Testis (tissue), 3 donors: ENCODE results near the gene PNPLA8. TPM values are rescaled to one million over a fixed set of nuclear protein-coding genes. Genes with fewer than 3 reads are reported as not detected.

Experiments
- DNase-seq: peaks from one replicate; pipeline ENCODE4 v3.0.0-alpha.2; 2019
- H3K27ac ChIP-seq, 2 donors: fragments of 200-600 bp; sonication (generic); one replicate each; pipeline ENCODE4 v1.5.1; 2019
- H3K27me3 ChIP-seq: fragments of 200-600 bp; sonication (generic); one replicate; pipeline ENCODE4 v1.5.1; 2019
- H3K36me3 ChIP-seq: fragments of 200-600 bp; sonication (generic); one replicate; pipeline ENCODE4 v1.5.1; 2017; ENCODE audit warnings: low read depth; ENCODE audit errors: missing control alignments
- H3K4me1 ChIP-seq: fragments of 200-600 bp; sonication (generic); one replicate; pipeline ENCODE4 v1.5.1; 2019
- H3K4me3 ChIP-seq, 2 donors: fragments of 200-600 bp; sonication (generic); one replicate each; pipeline ENCODE4 v1.5.1; 2017 to 2019
- H3K9me3 ChIP-seq: fragments of 200-600 bp; sonication (generic); one replicate; pipeline ENCODE4 v1.5.1; 2017
- CTCF ChIP-seq, 3 experiments: fragments of 450-650 bp in 2 of 3; fragments of 200-600 bp in 1 of 3; sonication (generic) in 1 of 3; IDR thresholded peaks; one replicate each; pipeline ENCODE4 v1.5.1; 2016 to 2019; ENCODE audit warnings: antibody characterized with exemption in 3 of 3, mild to moderate bottlenecking in 2 of 3, moderate library complexity in 1 of 3
- POLR2A ChIP-seq: fragments of 450-650 bp; IDR thresholded peaks from one replicate; pipeline ENCODE4 v1.6.1; 2017; ENCODE audit warnings: antibody characterized with exemption, mild to moderate bottlenecking, moderate library complexity
- WGBS, 2 donors: methylation state at CpG; one replicate each; pipeline ENCODE4 v1.1.5; 2018; 5-methylcytosine and 5-hydroxymethylcytosine counted together
- intact Hi-C: fragments of 100-400 bp; cut with DNase I; formaldehyde crosslinking; loops from one replicate; pipeline ENCODE4 v1.15.1; 2023; ENCODE audit warnings: low total_unique reads
- polyA plus RNA-seq: library from polyadenylated mRNA; stranded (reverse); fragments of 350-450 nt; fragmentation: Illumina TruSeq; extraction: RNeasy Lipid Tissue Mini Kit (QIAGEN cat#74804); gene quantifications from one replicate; pipeline ENCODE4 v1.2.3, GENCODE V29; 2014; ENCODE audit warnings: low read depth, low replicate concordance; ENCODE audit not compliant: insufficient read depth
- total RNA-seq, 2 donors: library from RNA; depleted of rRNA; stranded (reverse); fragments of >200 nt; gene quantifications; one replicate each; pipeline ENCODE4 v1.2.3, GENCODE V29; 2016

The PNPLA8 gene
- total and polyA plus RNA-seq, 3 donors from 2014 or later = 14.0 to 30.1 (median 23.5) TPM

GRCh38 chr7:108451296-108451848 is 74.6 kb downstream of the PNPLA8 start:
- H3K9me3 ChIP-seq = no peaks in the 10 kb centered on the region
- no peaks in the 10 kb centered on the region for H3K27me3 ChIP-seq
- peaks cover 4% of the 10 kb centered on the region for H3K4me1 ChIP-seq
- no peak overlapping the region for H3K27ac ChIP-seq
- WGBS, 2 donors = 89 to 92% methylated on average over 2 of the region's 2 CpGs
- H3K36me3 ChIP-seq = no peaks in the 10 kb centered on the region
- TF ChIP-seq CTCF (IDR thresholded peaks at IDR 0.05) (no peak), POLR2A (no peak)
- DNase-seq = no peak
- H3K4me3 ChIP-seq = no peak overlapping the region
- intact Hi-C loops = no loop called here

- no peaks in the 10 kb centered on the region for H3K9me3 ChIP-seq
- no peaks in the 10 kb centered on the region for H3K27me3 ChIP-seq
- H3K4me3 ChIP-seq = no peak overlapping the region
- peaks cover 4% of the 10 kb centered on the region for H3K4me1 ChIP-seq
- H3K36me3 ChIP-seq = no peaks in the 10 kb centered on the region
- no peak overlapping the region for H3K27ac ChIP-seq
- WGBS, 2 donors = 76 to 78% methylated on average over 1 of the region's 1 CpG
- TF ChIP-seq CTCF (IDR thresholded peaks at IDR 0.05) (no peak), POLR2A (no peak)
- DNase-seq = no peak
- intact Hi-C loops = no loop called here
Observed at GRCh38 chr7:108450160-108450559, 75.8 kb downstream of the PNPLA8 start.

GRCh38 chr7:108449521-108449920 is 76.4 kb downstream of the PNPLA8 start:
- H3K9me3 ChIP-seq = no peaks in the 10 kb centered on the region
- intact Hi-C loops = no loop called here
- peaks cover under 1% of the 10 kb centered on the region for H3K4me1 ChIP-seq
- H3K36me3 ChIP-seq = no peaks in the 10 kb centered on the region
- TF ChIP-seq POLR2A (no peak), CTCF (IDR thresholded peaks at IDR 0.05) (no peak)
- no peak overlapping the region for H3K4me3 ChIP-seq
- no peaks in the 10 kb centered on the region for H3K27me3 ChIP-seq
- DNase-seq = no peak
- H3K27ac ChIP-seq = no peak overlapping the region

GRCh38 chr7:108448584-108449505 is 77.1 kb downstream of the PNPLA8 start:
- no peaks in the 10 kb centered on the region for H3K27me3 ChIP-seq
- no peaks in the 10 kb centered on the region for H3K9me3 ChIP-seq
- 65 to 68% methylated on average over 11 of the region's 11 CpGs for WGBS, 2 donors
- TF ChIP-seq POLR2A (no peak), CTCF (IDR thresholded peaks at IDR 0.05) (no peak)
- no peaks in the 10 kb centered on the region for H3K4me1 ChIP-seq
- H3K36me3 ChIP-seq = no peaks in the 10 kb centered on the region
- H3K4me3 ChIP-seq = no peak overlapping the region
- DNase-seq = no peak
- intact Hi-C loops = no loop called here
- no peak overlapping the region for H3K27ac ChIP-seq
